ENCODE measurements around the gene REG1A.

Gene REG1A

GRCh38 chr2:79125721-79125985 lies 5.4 kb downstream of the REG1A start:
- DNase-seq (ENCODE audit: low read depth in 2 of 2) = no peak

- no peak for DNase-seq (ENCODE audit: low read depth in 2 of 2)
These were observed 8.1 kb downstream of the REG1A start for GRCh38 chr2:79128406-79128805.

- DNase-seq (ENCODE audit: low read depth in 2 of 2) = no peak
These were observed 9.0 kb downstream of the REG1A start for GRCh38 chr2:79129260-79129659.

- DNase-seq (ENCODE audit: low read depth in 2 of 2) = no peak
These were observed 9.5 kb downstream of the REG1A start for GRCh38 chr2:79129804-79130203.

GRCh38 chr2:79131687-79132086 lies 11.4 kb downstream of the REG1A start:
- no peak for DNase-seq (ENCODE audit: low read depth in 2 of 2)

GRCh38 chr2:79138385-79138784 lies 18.1 kb downstream of the REG1A start:
- DNase-seq (ENCODE audit: low read depth in 2 of 2) = no peak

GRCh38 chr2:79139423-79139822 lies 19.1 kb downstream of the REG1A start:
- DNase-seq (ENCODE audit: low read depth in 2 of 2) = no peak

GRCh38 chr2:79155826-79156476 lies 35.7 kb downstream of the REG1A start:
- DNase-seq (ENCODE audit: low read depth in 2 of 2) = no peak

GRCh38 chr2:79159030-79159429 lies 38.7 kb downstream of the REG1A start:
- no peak for DNase-seq (ENCODE audit: low read depth in 2 of 2)

- no peak for DNase-seq (ENCODE audit: low read depth in 2 of 2)
These were observed 39.4 kb downstream of the REG1A start, which contains the start of gene REG3A for GRCh38 chr2:79159653-79160052. Gene REG3A, minus strand, starts transcription at chr2:79159753. Its CDS starts 348 bp downstream, at chr2:79159405.

GRCh38 chr2:79162132-79162531 lies 41.8 kb downstream of the REG1A start:
- no peak for DNase-seq (ENCODE audit: low read depth in 2 of 2)

- no peak for DNase-seq (ENCODE audit: low read depth in 2 of 2)
These were observed 42.5 kb downstream of the REG1A start for GRCh38 chr2:79162801-79163200.

- DNase-seq (ENCODE audit: low read depth in 2 of 2) = no peak
These were observed 51.2 kb downstream of the REG1A start for GRCh38 chr2:79171348-79171958.

All from stimulated activated CD4-positive, alpha-beta T cell treated with anti-CD3 and anti-CD28 coated beads, Interleukin-12 subunit alpha, Interleukin-12 subunit beta, amount 100 ng/mL, for 24 hours (primary cell).